Stimulated activated CD8-positive, alpha-beta memory T cell treated with anti-CD3 and anti-CD28 coated beads, Interleukin-2, amount 100 ng/mL, for 48 hours (primary cell): Measurements from ENCODE around the gene FAM47E.
A peak's percentile ranks its signal among the peaks of the same experiment; 100 is the strongest.

Experiments
- DNase-seq, 2 donors: peaks; one replicate each; pipeline ENCODE4 v3.0.0-alpha.2; 2020; ENCODE audit warnings: low read depth in 2 of 2

Gene FAM47E, protein sequence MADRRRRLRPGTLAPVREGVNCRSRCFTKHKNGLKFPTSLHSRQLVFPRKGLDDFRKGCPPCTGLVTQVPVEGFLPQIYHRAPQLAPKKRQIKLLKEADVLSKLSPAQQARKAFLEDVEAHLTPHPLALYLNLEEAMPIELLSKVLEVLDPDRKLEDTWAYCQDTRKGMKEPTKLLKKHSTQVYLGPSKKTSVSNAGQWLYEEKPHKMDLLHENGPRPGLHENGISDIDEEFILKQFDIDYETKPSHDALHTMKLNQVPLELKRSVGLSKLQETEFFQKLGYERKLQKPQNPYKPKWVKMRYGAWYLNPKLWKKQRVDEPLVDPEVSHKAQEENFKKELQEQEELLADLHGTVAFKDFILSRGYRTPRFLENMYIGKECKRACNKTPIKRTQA

GRCh38 chr4:76251441-76252270 lies at the start of gene FAM47E:
FAM47E (plus strand) TSS chr4:76251721; CDS start chr4:76251747, 26 bp downstream.
- peak in 1 of 2 donors; percentile 8 for DNase-seq

DNA sequence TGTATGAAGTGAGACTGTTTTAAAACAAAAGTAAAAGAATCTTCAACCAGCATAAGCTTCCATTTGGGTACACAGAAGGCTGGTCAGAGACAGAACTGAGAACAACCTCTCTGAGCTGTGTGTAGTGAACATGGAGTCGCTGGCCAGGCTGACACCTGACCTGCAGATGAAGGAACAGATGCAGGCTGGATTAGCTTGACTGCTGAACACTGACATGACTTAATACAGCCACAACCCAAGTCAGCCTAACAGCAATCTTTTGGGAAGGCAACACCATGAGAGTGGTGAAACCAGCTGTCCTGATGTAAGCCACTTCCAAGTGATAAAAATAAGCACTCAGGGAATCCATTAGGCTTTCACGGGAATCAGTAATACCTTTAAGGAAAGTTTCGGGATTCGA lies 48.0 kb upstream of the FAM47E start:
- DNase-seq, result no peak

DNA sequence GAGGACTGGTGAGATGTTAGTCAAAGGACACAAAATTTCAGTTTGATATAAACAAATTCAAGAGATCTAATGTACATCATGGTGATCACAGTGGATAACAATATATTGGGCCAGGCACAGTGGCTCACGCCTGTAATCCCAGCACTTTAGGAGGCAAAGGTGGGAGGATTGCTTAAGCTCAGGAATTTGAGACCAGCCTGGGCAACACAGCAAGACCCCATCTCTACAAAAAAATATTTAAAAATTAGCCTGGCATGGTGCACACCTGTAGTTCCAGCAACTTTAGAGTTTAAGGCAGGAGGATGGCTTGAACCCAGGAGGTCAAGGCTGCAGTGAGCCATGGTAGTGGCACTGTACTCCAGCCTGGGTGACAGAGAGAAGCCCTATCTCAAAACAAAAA lies 46.6 kb upstream of the FAM47E start:
- DNase-seq, result no peak

- no peak for DNase-seq
These were observed 46.0 kb upstream of the FAM47E start for GRCh38 chr4:76205476-76205875.

- DNase-seq, result no peak
These were observed 45.1 kb upstream of the FAM47E start for GRCh38 chr4:76206222-76206942.

GRCh38 chr4:76207549-76207948 lies 44.0 kb upstream of the FAM47E start:
- no peak for DNase-seq

DNA sequence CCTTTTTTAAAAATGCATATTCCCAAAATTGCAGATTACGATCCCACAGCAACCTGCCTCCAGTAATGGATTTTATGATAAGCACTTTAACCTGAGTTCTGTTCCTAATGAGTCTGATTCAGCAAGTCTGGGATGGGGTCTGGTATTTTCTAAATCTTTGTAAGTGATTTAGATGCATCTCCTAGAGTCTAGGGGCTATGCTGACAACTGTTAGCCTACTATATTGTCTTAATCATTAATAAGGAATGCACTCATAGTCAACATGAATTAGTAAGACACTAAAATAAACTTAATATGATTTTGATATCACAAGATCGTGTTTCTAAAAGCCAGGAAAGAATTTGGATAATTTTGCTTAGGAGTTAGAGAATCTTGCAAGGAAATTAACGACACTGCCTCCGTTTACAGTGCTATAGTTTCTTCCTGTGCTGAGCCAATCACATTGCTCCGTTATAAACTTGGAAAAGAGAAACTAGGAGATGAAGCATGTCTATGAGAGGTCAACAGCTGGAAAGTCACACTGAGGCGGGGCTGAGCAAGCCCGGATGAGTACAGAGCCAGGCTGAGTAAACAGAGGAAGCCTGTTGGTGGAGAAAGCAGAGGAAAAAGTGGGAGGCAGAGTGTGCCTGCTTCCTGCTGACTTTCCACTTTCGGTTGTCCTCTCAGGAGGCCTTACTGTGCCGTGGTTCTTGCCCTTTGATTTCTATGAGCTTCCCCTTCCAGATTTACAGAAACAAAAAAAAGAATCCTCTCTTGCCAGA lies 43.3 kb upstream of the FAM47E start:
- DNase-seq, result no peak

DNA sequence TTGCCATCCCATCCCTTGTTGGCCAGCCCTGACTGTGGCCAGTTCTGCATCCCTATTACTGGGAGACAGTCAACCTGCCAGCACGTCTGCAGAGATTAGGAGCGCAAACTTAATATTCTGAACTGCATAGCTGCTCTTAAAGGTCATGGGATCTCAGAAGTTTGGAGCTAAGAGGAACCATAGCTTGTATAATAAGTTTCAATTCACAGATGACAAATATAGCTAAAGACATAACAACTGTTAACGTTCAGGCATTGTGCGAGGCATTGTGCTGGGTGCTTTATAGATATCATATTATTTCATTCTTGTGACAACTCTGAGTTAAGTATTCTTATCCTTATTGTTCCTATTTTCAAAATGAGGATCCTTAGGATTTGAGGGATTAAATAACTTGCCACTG lies 41.6 kb upstream of the FAM47E start:
- no peak for DNase-seq

GRCh38 chr4:76210452-76210851 lies 41.1 kb upstream of the FAM47E start:
- DNase-seq, result no peak

- DNase-seq, result no peak
These were observed 39.5 kb upstream of the FAM47E start for GRCh38 chr4:76211769-76212708.

GRCh38 chr4:76212851-76213414 lies 38.6 kb upstream of the FAM47E start:
- DNase-seq, result no peak

GRCh38 chr4:76213415-76214176 lies 37.9 kb upstream of the FAM47E start, which contains the start of gene SCARB2:
SCARB2 (minus strand) TSS chr4:76213824; CDS start chr4:76213543, 281 bp downstream.
- DNase-seq, result peak; percentile 43 to 54

GRCh38 chr4:76214177-76214675 lies 37.3 kb upstream of the FAM47E start:
- no peak for DNase-seq

DNA sequence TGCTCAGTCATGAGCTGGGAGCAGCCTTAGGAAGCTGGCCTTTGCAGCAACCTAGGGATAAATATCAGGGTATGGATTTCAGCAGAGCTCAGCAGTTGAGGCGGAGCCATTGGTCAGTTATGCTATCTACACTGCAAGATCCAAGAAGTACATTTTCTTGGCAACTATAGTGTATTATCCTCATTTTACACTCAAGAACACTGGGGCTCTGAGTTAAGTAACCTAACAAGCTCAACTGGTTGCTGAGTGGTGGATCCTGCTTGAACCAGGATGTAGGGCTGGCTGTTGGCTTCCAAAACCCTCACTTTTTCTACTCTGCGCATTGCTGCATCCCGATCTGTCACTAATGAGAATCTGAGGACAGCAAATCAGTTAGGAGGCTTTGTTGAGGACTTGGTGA lies 36.4 kb upstream of the FAM47E start:
- DNase-seq, result no peak

GRCh38 chr4:76216524-76216923 lies 35.0 kb upstream of the FAM47E start:
- DNase-seq, result no peak

- no peak for DNase-seq
These were observed 34.3 kb upstream of the FAM47E start for GRCh38 chr4:76216975-76217814.

GRCh38 chr4:76219299-76220055 lies 32.0 kb upstream of the FAM47E start:
- no peak for DNase-seq
